ENCODE results near the gene TRAPPC4.

- no peak for TF ChIP-seq FOXM1 (IDR thresholded peaks at IDR 0.05; ENCODE audit: borderline replicate concordance)
- TF ChIP-seq ARNT (IDR thresholded peaks at IDR 0.05) = no peak
- no peak for TF ChIP-seq ELF4 (IDR thresholded peaks at IDR 0.05)
- no peak for TF ChIP-seq NFRKB (IDR thresholded peaks at IDR 0.05)
- no peak for TF ChIP-seq FOXA1 (IDR thresholded peaks at IDR 0.05)
- no peak for TF ChIP-seq PKNOX1 (IDR thresholded peaks at IDR 0.05)
- TF ChIP-seq L3MBTL2 (conservative IDR thresholded peaks at IDR 0.05) = no peak
- no peak for TF ChIP-seq BHLHE40 (IDR thresholded peaks at IDR 0.05; ENCODE audit: borderline replicate concordance)
- TF ChIP-seq CTBP1 (IDR thresholded peaks at IDR 0.05; ENCODE audit: borderline replicate concordance) = no peak
These were observed 5.2 kb downstream of the TRAPPC4 start for GRCh38 chr11:119023741-119024140.
